HUES48 (cell line): Measurements from ENCODE around the gene CCDC15.

Source experiments
- H3K27ac ChIP-seq: one replicate; pipeline ENCODE4 v1.7.0; 2013; ENCODE audit warnings: low read depth, low read length, inconsistent platforms
- H3K27me3 ChIP-seq: 2 replicates; pipeline ENCODE4 v1.6.1; 2013; ENCODE audit warnings: mild to moderate bottlenecking, low read length; ENCODE audit not compliant: control insufficient read depth, insufficient read depth
- H3K36me3 ChIP-seq: 2 replicates; pipeline ENCODE4 v1.6.1; 2013; ENCODE audit warnings: low read length; ENCODE audit not compliant: control insufficient read depth, insufficient read depth
- H3K4me1 ChIP-seq: 2 replicates; pipeline ENCODE4 v1.6.1; 2013; ENCODE audit warnings: mild to moderate bottlenecking, low read length; ENCODE audit not compliant: control insufficient read depth, insufficient read depth
- H3K4me3 ChIP-seq: 2 replicates; pipeline ENCODE4 v1.5.1; 2013; ENCODE audit warnings: mild to moderate bottlenecking, low read depth, low read length
- H3K9ac ChIP-seq: 2 replicates; pipeline ENCODE4 v1.6.1; 2013; ENCODE audit warnings: mild to moderate bottlenecking, low read depth, low read length, moderate library complexity
- H3K9me3 ChIP-seq: 2 replicates; pipeline ENCODE4 v1.6.1; 2013; ENCODE audit warnings: low read length; ENCODE audit not compliant: control insufficient read depth, insufficient read depth

Gene CCDC15

GRCh38 chr11:124970925-124971324 is 16.9 kb downstream of the CCDC15 start:
- H3K9ac ChIP-seq, result no peak overlapping the region
- no peaks in the 10 kb centered on the region for H3K27me3 ChIP-seq
- H3K4me1 ChIP-seq, result no peaks in the 10 kb centered on the region
- H3K4me3 ChIP-seq, result no peak overlapping the region
- H3K36me3 ChIP-seq, result no peaks in the 10 kb centered on the region
- no peaks in the 10 kb centered on the region for H3K9me3 ChIP-seq
- no peak overlapping the region for H3K27ac ChIP-seq

GRCh38 chr11:124971810-124972209 is 17.8 kb downstream of the CCDC15 start:
- no peaks in the 10 kb centered on the region for H3K4me1 ChIP-seq
- H3K9me3 ChIP-seq, result no peaks in the 10 kb centered on the region

GRCh38 chr11:124976531-124976930 is 22.5 kb downstream of the CCDC15 start:
- no peaks in the 10 kb centered on the region for H3K27me3 ChIP-seq
- H3K36me3 ChIP-seq, result no peaks in the 10 kb centered on the region
- H3K4me1 ChIP-seq, result no peaks in the 10 kb centered on the region
- H3K9ac ChIP-seq, result no peak overlapping the region
- no peak overlapping the region for H3K27ac ChIP-seq
- H3K4me3 ChIP-seq, result no peak overlapping the region
- H3K9me3 ChIP-seq, result no peaks in the 10 kb centered on the region

More at GRCh38 chr11:124971810-124972209, 17.8 kb downstream of the CCDC15 start:
- no peak overlapping the region for H3K4me3 ChIP-seq
- H3K36me3 ChIP-seq, result no peaks in the 10 kb centered on the region
- H3K27ac ChIP-seq, result no peak overlapping the region
- no peak overlapping the region for H3K9ac ChIP-seq
- no peaks in the 10 kb centered on the region for H3K27me3 ChIP-seq

GRCh38 chr11:124977006-124977405 is 23.0 kb downstream of the CCDC15 start:
- Histone ChIP-seq H3K36me3 (no peaks in the 10 kb centered on the region), H3K27me3 (no peaks in the 10 kb centered on the region), H3K9ac (no peak overlapping the region), H3K9me3 (no peaks in the 10 kb centered on the region), H3K27ac (no peak overlapping the region), H3K4me1 (no peaks in the 10 kb centered on the region), H3K4me3 (no peak overlapping the region)

- H3K36me3 ChIP-seq, result no peaks in the 10 kb centered on the region
- H3K27ac ChIP-seq, result no peak overlapping the region
- no peak overlapping the region for H3K4me3 ChIP-seq
- H3K9me3 ChIP-seq, result no peaks in the 10 kb centered on the region
- no peaks in the 10 kb centered on the region for H3K27me3 ChIP-seq
- no peaks in the 10 kb centered on the region for H3K4me1 ChIP-seq
- H3K9ac ChIP-seq, result no peak overlapping the region
Measured at GRCh38 chr11:124978316-124978715, 24.3 kb downstream of the CCDC15 start.

- H3K9me3 ChIP-seq, result no peaks in the 10 kb centered on the region
- no peaks in the 10 kb centered on the region for H3K27me3 ChIP-seq
- H3K4me1 ChIP-seq, result no peaks in the 10 kb centered on the region
Measured at GRCh38 chr11:124982043-124982442, 28.0 kb downstream of the CCDC15 start.

GRCh38 chr11:124983674-124984511 is 29.9 kb downstream of the CCDC15 start:
- H3K36me3 ChIP-seq, result no peaks in the 10 kb centered on the region
- no peaks in the 10 kb centered on the region for H3K9me3 ChIP-seq
- no peaks in the 10 kb centered on the region for H3K27me3 ChIP-seq
- H3K4me3 ChIP-seq, result no peak overlapping the region
- H3K4me1 ChIP-seq, result no peaks in the 10 kb centered on the region
- H3K27ac ChIP-seq, result no peak overlapping the region
- no peak overlapping the region for H3K9ac ChIP-seq

More at GRCh38 chr11:124982043-124982442, 28.0 kb downstream of the CCDC15 start:
- H3K36me3 ChIP-seq, result no peaks in the 10 kb centered on the region
- no peak overlapping the region for H3K27ac ChIP-seq
- no peak overlapping the region for H3K4me3 ChIP-seq
- no peak overlapping the region for H3K9ac ChIP-seq

- no peak overlapping the region for H3K4me3 ChIP-seq
Measured at GRCh38 chr11:124984512-124984854, 30.5 kb downstream of the CCDC15 start.

GRCh38 chr11:124987096-124987495 is 33.1 kb downstream of the CCDC15 start:
- no peaks in the 10 kb centered on the region for H3K9me3 ChIP-seq

More at GRCh38 chr11:124984512-124984854, 30.5 kb downstream of the CCDC15 start:
- H3K36me3 ChIP-seq, result no peaks in the 10 kb centered on the region
- H3K27ac ChIP-seq, result no peak overlapping the region
- no peaks in the 10 kb centered on the region for H3K27me3 ChIP-seq
- H3K4me1 ChIP-seq, result no peaks in the 10 kb centered on the region
- H3K9me3 ChIP-seq, result no peaks in the 10 kb centered on the region
- no peak overlapping the region for H3K9ac ChIP-seq

GRCh38 chr11:124988063-124988462 is 34.1 kb downstream of the CCDC15 start:
- Histone ChIP-seq H3K4me1 (no peaks in the 10 kb centered on the region), H3K9me3 (no peaks in the 10 kb centered on the region), H3K9ac (no peak overlapping the region), H3K27ac (no peak overlapping the region), H3K36me3 (no peaks in the 10 kb centered on the region), H3K4me3 (no peak overlapping the region), H3K27me3 (no peaks in the 10 kb centered on the region)

More at GRCh38 chr11:124987096-124987495, 33.1 kb downstream of the CCDC15 start:
- Histone ChIP-seq H3K4me1 (no peaks in the 10 kb centered on the region), H3K27ac (no peak overlapping the region), H3K27me3 (no peaks in the 10 kb centered on the region), H3K9ac (no peak overlapping the region), H3K4me3 (no peak overlapping the region), H3K36me3 (no peaks in the 10 kb centered on the region)

GRCh38 chr11:125001079-125001778 is 47.2 kb downstream of the CCDC15 start:
- no peak overlapping the region for H3K4me3 ChIP-seq

More at GRCh38 chr11:125001079-125001778, 47.2 kb downstream of the CCDC15 start:
- Histone ChIP-seq H3K9ac (no peak overlapping the region), H3K27me3 (no peaks in the 10 kb centered on the region), H3K4me1 (no peaks in the 10 kb centered on the region), H3K36me3 (no peaks in the 10 kb centered on the region), H3K27ac (no peak overlapping the region), H3K9me3 (no peaks in the 10 kb centered on the region)
